CD4-positive, alpha-beta T cell treated with Interleukin-1 beta for 1 hour (primary cell): ENCODE data around the gene BTG4.

ENCODE experiments used
- DNase-seq, 2 donors: peaks; one replicate each; pipeline ENCODE4 v3.0.0-alpha.2; 2020 to 2022

The BTG4 gene

DNA sequence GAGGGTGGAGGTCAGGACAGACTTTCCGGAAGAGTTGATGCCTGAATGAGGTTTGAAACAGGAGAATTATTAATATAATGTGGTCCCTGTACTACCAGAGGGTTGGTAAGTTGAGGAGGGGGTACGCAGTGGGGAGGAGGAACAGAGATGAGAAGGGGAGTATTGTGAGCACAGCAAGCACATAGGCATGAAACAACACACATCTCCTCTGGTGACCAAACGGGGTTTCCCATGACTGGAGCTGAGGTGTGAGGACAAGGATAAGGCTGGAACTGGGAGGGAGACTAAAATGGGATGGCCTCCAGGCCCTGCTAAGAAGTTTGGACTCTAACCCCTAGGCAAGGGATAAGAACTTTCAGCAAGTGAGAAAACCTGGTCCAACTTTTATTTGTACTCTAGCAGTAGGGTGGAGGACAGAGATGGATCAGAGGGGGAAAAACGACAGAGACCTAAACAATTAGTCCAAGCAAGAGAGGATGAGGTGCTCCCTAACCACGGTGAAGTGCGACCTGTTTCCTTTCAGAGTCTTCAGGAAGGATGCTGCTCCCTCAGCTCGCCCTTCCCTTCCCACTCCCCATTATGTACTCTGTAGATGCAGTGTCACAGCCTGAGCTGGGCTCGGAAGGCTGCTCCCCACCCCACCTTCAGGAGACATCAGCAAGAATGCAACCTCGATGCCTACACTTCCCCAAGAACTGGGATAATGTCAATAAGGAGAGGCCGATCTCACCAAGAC, 59.2 kb downstream of the BTG4 start:
- no peak for DNase-seq

DNA sequence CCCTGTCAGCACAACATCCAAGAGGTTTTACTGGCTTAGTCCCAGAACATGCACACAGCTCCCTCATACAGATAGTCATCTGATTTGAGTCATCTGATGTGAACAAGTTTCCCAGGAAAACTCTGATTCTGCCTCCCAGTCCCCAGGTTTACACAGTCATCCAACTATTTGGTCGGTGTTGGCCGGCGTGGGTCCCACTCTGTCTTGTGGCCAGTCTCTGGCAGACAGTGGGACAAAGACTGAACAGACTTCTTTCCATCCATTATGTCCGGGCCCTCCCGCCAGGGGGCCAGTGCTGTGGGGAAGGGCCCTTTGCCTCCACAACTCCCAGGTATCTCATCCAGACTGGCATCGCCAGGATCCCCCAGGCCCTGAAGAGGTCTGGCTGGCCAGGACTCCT, 60.0 kb downstream of the BTG4 start:
- no peak for DNase-seq

- no peak for DNase-seq
These were observed 61.5 kb downstream of the BTG4 start for GRCh38 chr11:111450480-111451320.

DNA sequence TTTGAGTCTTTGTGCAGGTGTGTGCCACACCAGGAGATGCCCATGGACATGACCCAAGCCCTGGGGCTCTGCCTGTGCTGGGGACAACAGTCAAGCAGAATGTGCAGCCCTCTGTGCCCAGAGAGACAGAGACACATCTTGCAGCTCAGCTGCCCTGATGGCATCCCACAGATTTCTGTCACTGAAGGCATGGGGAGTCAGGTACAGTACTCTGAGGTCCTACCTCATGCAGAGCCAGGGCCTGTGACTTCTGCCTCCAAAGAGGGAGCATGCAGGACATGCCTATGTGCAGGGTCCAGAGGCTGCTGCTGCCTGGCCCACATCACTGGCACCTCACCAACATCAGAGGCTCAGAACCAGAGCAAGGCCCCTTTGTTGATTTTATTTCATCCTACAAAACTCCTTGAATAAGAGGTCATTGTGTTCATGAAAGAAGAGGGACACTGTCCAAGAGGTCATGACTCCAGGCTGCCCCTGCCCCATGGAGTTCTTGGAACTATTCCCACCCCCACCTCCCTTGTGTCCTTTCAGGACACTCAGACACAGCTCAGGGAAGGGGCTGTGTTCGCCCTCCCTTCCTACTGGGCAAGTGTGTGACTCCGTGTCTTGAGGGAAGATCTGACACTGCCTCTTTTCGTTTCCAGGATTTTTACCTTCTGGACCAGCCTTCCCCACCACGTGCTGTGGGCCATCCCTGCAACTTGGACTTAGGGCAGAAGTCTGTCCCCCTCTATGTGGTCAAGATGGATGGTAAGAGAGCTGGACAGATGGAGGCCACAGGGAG, 62.3 kb downstream of the BTG4 start:
- no peak for DNase-seq

- no peak for DNase-seq
These were observed 63.2 kb downstream of the BTG4 start for GRCh38 chr11:111448831-111449557.

DNA sequence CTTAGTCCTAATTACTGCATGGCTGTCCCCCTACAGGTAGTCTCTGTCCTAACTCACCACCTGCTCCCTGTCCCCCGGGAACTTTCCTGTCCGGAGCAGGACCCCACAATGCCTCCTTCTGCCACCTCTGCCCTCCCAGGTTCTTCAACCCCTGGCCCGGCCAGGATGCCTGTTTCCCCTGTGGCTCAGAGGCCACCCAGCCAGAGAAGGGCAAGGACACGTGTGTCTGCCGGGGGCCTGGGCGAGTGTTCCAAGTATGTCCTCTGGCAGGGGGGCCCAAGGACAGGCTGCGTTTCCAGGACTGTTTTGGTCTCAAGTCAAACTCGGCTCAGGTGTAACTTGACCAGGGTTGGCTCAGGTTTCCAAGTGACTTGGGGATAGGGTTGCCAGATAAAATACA, 63.8 kb downstream of the BTG4 start:
- no peak for DNase-seq

DNA sequence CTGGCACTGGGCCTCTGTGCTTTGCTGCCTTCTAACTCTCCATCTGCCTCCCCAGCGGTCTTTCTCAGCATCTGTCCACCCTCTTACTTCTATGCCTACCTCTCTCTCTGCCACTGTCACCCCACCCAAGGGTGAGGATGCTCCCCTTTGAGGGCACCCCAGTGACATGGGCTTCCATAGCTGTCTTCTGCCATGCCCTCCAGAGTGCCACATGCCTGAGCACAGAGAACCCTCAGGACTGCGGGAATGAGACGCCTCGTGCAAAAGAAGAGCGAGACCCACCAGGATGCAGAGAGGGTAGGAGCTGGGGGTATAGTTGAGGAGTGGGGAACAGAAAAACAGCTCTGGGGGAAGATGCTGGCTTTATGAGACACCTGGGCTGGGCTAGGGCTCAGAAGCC, 64.3 kb downstream of the BTG4 start:
- DNase-seq, result no peak

DNA sequence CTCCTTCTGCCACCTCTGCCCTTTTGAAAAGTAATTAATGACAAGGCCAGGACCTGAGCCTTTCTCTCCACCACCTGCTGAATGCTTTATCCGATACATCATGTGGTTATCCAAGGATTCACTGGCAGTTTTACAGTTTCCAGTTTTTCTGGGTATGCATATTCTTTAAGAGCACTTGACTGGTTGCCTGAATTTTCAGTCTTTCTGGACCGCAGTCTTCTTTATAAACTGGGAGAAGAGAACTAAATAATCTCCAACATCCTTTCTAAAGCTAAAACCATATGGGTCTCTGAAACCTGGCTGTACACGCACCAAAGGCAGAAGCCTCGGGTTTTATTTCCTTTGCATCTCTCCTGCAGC, 65.1 kb downstream of the BTG4 start:
- DNase-seq, result no peak

- DNase-seq, result peak; percentile 90 to 91
These were observed 65.6 kb downstream of the BTG4 start for GRCh38 chr11:111446404-111447111.

DNA sequence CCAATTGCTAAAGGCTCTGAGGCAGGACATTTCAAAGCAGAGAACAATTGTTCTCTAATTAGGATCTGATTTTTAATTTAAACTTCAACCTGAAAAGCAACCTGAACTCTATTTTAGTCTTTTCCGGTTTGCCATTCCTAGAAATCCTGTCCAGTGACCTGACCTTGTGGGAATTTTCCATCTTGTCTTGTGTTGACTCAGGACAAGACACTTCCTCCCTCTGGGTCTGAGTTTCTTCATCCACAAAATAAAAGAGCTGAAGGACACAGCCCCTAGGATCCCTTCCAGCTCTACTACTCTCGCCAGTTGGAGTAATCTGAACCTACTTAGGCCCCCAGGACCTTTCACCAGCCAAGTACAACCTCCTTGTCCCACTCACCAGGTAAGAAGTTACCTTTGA, 66.6 kb downstream of the BTG4 start:
- no peak for DNase-seq
